IMR-90 (cell line): Measurements from ENCODE around the gene SDHB. TPM values are rescaled to one million over a fixed set of nuclear protein-coding genes. Genes with fewer than 3 reads are reported as not detected.
A peak's percentile ranks its signal among the peaks of the same experiment; 100 is the strongest.

ENCODE experiments used
- ATAC-seq: fragments of 200-7000 bp; cut with Tn5 transposase; 2 replicates; pipeline ENCODE4 v1.9.1; 2020; ENCODE audit warnings: low read depth, mild to moderate bottlenecking, moderate library complexity
- BruUV-seq: library from RNA; stranded (reverse); fragments of 400-500 nt; replicated peaks from 2 replicates; lab custom pipeline; 2021; lab: Mats Ljungman, UMichigan
- CTCF ChIA-PET: fragments of 300-600 bp; formaldehyde crosslinking; extraction: SDS; loops from one replicate; lab custom pipeline; 2021; ENCODE audit warnings: antibody characterized with exemption; lab: Yijun Ruan, JAX
- POLR2A ChIA-PET: fragments of 300-600 bp; sonication (Branson Sonifier 250); formaldehyde crosslinking; loops from one replicate; lab custom pipeline; 2022; ENCODE audit warnings: antibody characterized with exemption; ENCODE audit not compliant: unreplicated experiment; lab: Charles Lee
- DNase-seq: peaks from one replicate; pipeline ENCODE4 v3.0.0; 2013
- H2AFZ ChIP-seq: replicated peaks from 2 replicates; pipeline ENCODE3; 2013; ENCODE audit warnings: low read length, mild to moderate bottlenecking; ENCODE audit not compliant: poor library complexity
- H2AK5ac ChIP-seq: 2 replicates; pipeline ENCODE4 v1.6.1; 2013; ENCODE audit warnings: low read depth, low read length, inconsistent platforms
- H2AK9ac ChIP-seq: replicated peaks from 2 replicates; pipeline ENCODE3; 2013; ENCODE audit warnings: mild to moderate bottlenecking, low read depth, low read length, moderate library complexity; ENCODE audit not compliant: poor library complexity
- H2BK120ac ChIP-seq: 2 replicates; pipeline ENCODE4 v1.6.1; 2013; ENCODE audit warnings: low read depth, low read length, inconsistent platforms
- H2BK15ac ChIP-seq: 3 replicates; pipeline ENCODE4 v1.6.1; 2013; ENCODE audit warnings: low read depth, low read length, inconsistent platforms
- H2BK20ac ChIP-seq: 2 replicates; pipeline ENCODE4 v1.6.1; 2013; ENCODE audit warnings: low read depth, mild to moderate bottlenecking, inconsistent platforms, low read length, moderate library complexity
- H2BK5ac ChIP-seq: 2 replicates; pipeline ENCODE4 v1.6.1; 2013; ENCODE audit warnings: mild to moderate bottlenecking, low read depth, low read length, inconsistent platforms; ENCODE audit not compliant: poor library complexity, severe bottlenecking
- H3K14ac ChIP-seq: replicated peaks from 2 replicates; pipeline ENCODE4 v1.6.1; 2013; ENCODE audit warnings: low read depth, low read length, inconsistent platforms
- H3K18ac ChIP-seq: 2 replicates; pipeline ENCODE4 v1.6.1; 2013; ENCODE audit warnings: low read depth, low read length, control low read depth
- H3K23ac ChIP-seq: 2 replicates; pipeline ENCODE4 v1.6.1; 2013; ENCODE audit warnings: low read depth, low read length, inconsistent platforms
- H3K27ac ChIP-seq: 2 replicates; pipeline ENCODE4 v1.5.1; 2013; ENCODE audit warnings: mild to moderate bottlenecking, control low read depth, low read length; ENCODE audit not compliant: insufficient read depth
- H3K27me3 ChIP-seq: 2 replicates; pipeline ENCODE4 v1.6.1; 2013; ENCODE audit warnings: low read length; ENCODE audit not compliant: control insufficient read depth, insufficient read depth
- H3K36me3 ChIP-seq: 2 replicates; pipeline ENCODE4 v1.6.1; 2013; ENCODE audit warnings: low read length, mixed read lengths; ENCODE audit not compliant: control insufficient read depth, insufficient read depth
- H3K4ac ChIP-seq: 2 replicates; pipeline ENCODE4 v1.6.1; 2013; ENCODE audit warnings: low read depth, low read length, inconsistent platforms
- H3K4me1 ChIP-seq: 2 replicates; pipeline ENCODE4 v1.6.1; 2013; ENCODE audit warnings: low read length, mixed read lengths; ENCODE audit not compliant: control insufficient read depth, insufficient read depth
- H3K4me2 ChIP-seq: 2 replicates; pipeline ENCODE4 v1.6.1; 2013; ENCODE audit warnings: low read depth, mild to moderate bottlenecking, control low read depth, low read length, moderate library complexity
- H3K4me3 ChIP-seq: 2 replicates; pipeline ENCODE4 v1.5.1; 2013; ENCODE audit warnings: low read depth, mild to moderate bottlenecking, control low read depth, low read length, moderate library complexity; ENCODE audit not compliant: insufficient read depth
- H3K56ac ChIP-seq: 2 replicates; pipeline ENCODE4 v1.6.1; 2013; ENCODE audit warnings: low read length, inconsistent platforms; ENCODE audit not compliant: insufficient read depth; ENCODE audit errors: extremely low read depth
- H3K79me1 ChIP-seq, 2 experiments: 2 replicates each; pipeline ENCODE4 v1.6.1; 2013; ENCODE audit warnings: low read length in 2 of 2, inconsistent platforms in 1 of 2, low read depth in 1 of 2
- H3K9ac ChIP-seq: 2 replicates; pipeline ENCODE4 v1.6.1; 2013; ENCODE audit warnings: low read depth, low read length, control low read depth
- H3K9me1 ChIP-seq: 2 replicates; pipeline ENCODE4 v1.6.1; 2013; ENCODE audit warnings: low read length, inconsistent platforms; ENCODE audit not compliant: insufficient read depth
- H3K9me3 ChIP-seq: 2 replicates; pipeline ENCODE4 v1.6.1; 2013; ENCODE audit warnings: low read length; ENCODE audit not compliant: control insufficient read depth, insufficient read depth
- H4K20me1 ChIP-seq: 2 replicates; pipeline ENCODE4 v1.6.1; 2013; ENCODE audit warnings: low read length, inconsistent platforms; ENCODE audit not compliant: insufficient read depth
- H4K5ac ChIP-seq: 2 replicates; pipeline ENCODE4 v1.6.1; 2013; ENCODE audit warnings: mild to moderate bottlenecking, low read depth, low read length, control low read depth
- H4K8ac ChIP-seq, 2 experiments: 2 replicates each; pipeline ENCODE4 v1.6.1; 2013; ENCODE audit warnings: low read depth in 2 of 2, low read length in 2 of 2, control low read depth in 1 of 2, inconsistent platforms in 1 of 2
- H4K91ac ChIP-seq: 2 replicates; pipeline ENCODE4 v1.6.1; 2013; ENCODE audit warnings: low read depth, low read length, inconsistent platforms; ENCODE audit not compliant: insufficient read depth
- BHLHE40 ChIP-seq: fragments of 150-350 bp; IDR thresholded peaks from 2 replicates; pipeline ENCODE4 v1.6.1; 2016; ENCODE audit warnings: mild to moderate bottlenecking, low read depth, low read length
- CEBPB ChIP-seq: IDR thresholded peaks from 2 replicates; pipeline ENCODE4 v1.6.1; 2012; ENCODE audit warnings: low read depth, low read length, improper control_type of control experiment
- CHD1 ChIP-seq: IDR thresholded peaks from 2 replicates; pipeline ENCODE4 v1.6.1; 2012; ENCODE audit warnings: low read depth, low read length, improper control_type of control experiment
- FOS ChIP-seq: fragments of 150-350 bp; IDR thresholded peaks from 2 replicates; pipeline ENCODE4 v1.6.1; 2016; ENCODE audit warnings: low read depth, low read length
- MAFK ChIP-seq: IDR thresholded peaks from 2 replicates; pipeline ENCODE4 v1.6.1; 2012; ENCODE audit warnings: low read depth, low read length, improper control_type of control experiment
- MAZ ChIP-seq: IDR thresholded peaks from 2 replicates; pipeline ENCODE4 v1.6.1; 2012; ENCODE audit warnings: low read depth, mild to moderate bottlenecking, low read length, improper control_type of control experiment, moderate library complexity, borderline replicate concordance
- MXI1 ChIP-seq: IDR thresholded peaks from 2 replicates; pipeline ENCODE4 v1.6.1; 2012; ENCODE audit warnings: low read depth, mild to moderate bottlenecking, low read length, moderate library complexity, borderline replicate concordance
- NFE2L2 ChIP-seq: fragments of 150-350 bp; IDR thresholded peaks from 2 replicates; pipeline ENCODE4 v1.6.1; 2016; ENCODE audit warnings: low read depth, mild to moderate bottlenecking, low read length
- POLR2A ChIP-seq: IDR thresholded peaks from 2 replicates; pipeline ENCODE4 v1.6.1; 2012; ENCODE audit warnings: mild to moderate bottlenecking, low read depth, low read length
- RAD21 ChIP-seq: IDR thresholded peaks from 2 replicates; pipeline ENCODE4 v1.6.1; 2012; ENCODE audit warnings: low read length, improper control_type of control experiment
- RCOR1 ChIP-seq: IDR thresholded peaks from 2 replicates; pipeline ENCODE4 v1.6.1; 2012; ENCODE audit warnings: mild to moderate bottlenecking, low read length, improper control_type of control experiment; ENCODE audit not compliant: insufficient replicate concordance
- RFX5 ChIP-seq: IDR thresholded peaks from 2 replicates; pipeline ENCODE4 v1.8.0; 2012; ENCODE audit warnings: low read depth, mild to moderate bottlenecking, low read length, moderate library complexity
- SMC3 ChIP-seq: fragments of 150-350 bp; IDR thresholded peaks from 2 replicates; pipeline ENCODE4 v1.6.1; 2016; ENCODE audit warnings: low read depth, mild to moderate bottlenecking, antibody characterized with exemption, low read length, moderate library complexity
- WGBS, 2 experiments: methylation state at CpG; one replicate each; pipeline versions ENCODE4 v1.1.5 to v1.1.7; 2013; ENCODE audit warnings: missing lambda C conversion rate in 2 of 2; ENCODE audit not compliant: insufficient read length in 1 of 2; ENCODE audit errors: extremely low coverage in 2 of 2; 5-methylcytosine and 5-hydroxymethylcytosine counted together
- dilution Hi-C: fragments of 300-500 bp; cut with HindIII; formaldehyde crosslinking; loops from one replicate; pipeline ENCODE4 v1.14.3; 2018; ENCODE audit warnings: low sequenced_read_pairs; ENCODE audit not compliant: unreplicated experiment
- in situ Hi-C: fragments of 300-500 bp; cut with MboI; formaldehyde crosslinking; loops from 3 replicates; pipeline ENCODE4 v1.14.3; 2019; ENCODE audit warnings: low sequenced_read_pairs, inconsistent platforms, mixed read lengths
- intact Hi-C: fragments of 100-400 bp; cut with micrococcal nuclease; formaldehyde crosslinking; loops from 2 replicates; pipeline ENCODE4 v1.10.0; 2022
- polyA plus RNA-seq, 3 experiments: library from polyadenylated mRNA; depleted of rRNA; stranded (reverse); fragments of >200 nt; gene quantifications; 2 replicates each; pipeline ENCODE4 v1.2.3, GENCODE V29; 2012; ENCODE audit warnings: low replicate concordance in 1 of 3
- total RNA-seq: library from RNA; depleted of rRNA; stranded (reverse); fragments of >200 nt; gene quantifications from 2 replicates; pipeline ENCODE4 v1.2.3, GENCODE V29; 2012
- TF ChIP-seq, protein P1 (sequence below): fragments of 150-350 bp; IDR thresholded peaks from 2 replicates; pipeline ENCODE4 v1.6.1; 2017; ENCODE audit warnings: mild to moderate bottlenecking, antibody characterized with exemption, low read length, low read depth
- TF ChIP-seq, protein P2 (sequence below): fragments of 150-350 bp; IDR thresholded peaks from 2 replicates; pipeline ENCODE4 v1.6.1; 2016; ENCODE audit warnings: low read depth, mild to moderate bottlenecking, low read length, moderate library complexity, borderline replicate concordance
- TF ChIP-seq, protein P3 (sequence below): conservative IDR thresholded peaks from 2 replicates; pipeline ENCODE4 v1.5.1; 2012; ENCODE audit warnings: mild to moderate bottlenecking, low read depth, low read length, improper control_type of control experiment

SDHB gene
- total and polyA plus RNA-seq, 2 of the 4 experiments (the other 2 are of a cell fraction), result 122 to 206 TPM

DNA sequence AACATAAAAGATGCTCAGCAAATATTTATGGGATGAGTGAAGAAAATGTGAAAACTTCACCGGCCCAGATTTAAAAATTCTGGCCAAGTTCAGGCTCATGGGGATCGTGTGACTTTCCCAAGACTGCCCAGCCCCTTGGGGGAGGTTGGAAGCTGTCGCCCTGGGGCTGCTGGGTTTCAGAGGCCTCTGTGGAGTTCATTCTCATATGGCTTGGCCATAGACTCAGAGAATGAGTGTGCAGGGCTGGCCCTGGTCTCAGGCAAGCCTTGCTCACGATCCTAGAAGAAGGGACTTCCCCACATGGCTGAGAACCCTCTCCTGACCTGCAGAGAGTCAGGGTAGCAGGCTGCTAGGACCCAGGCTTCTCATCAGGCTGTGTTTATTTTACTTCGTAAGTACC lies 40.8 kb upstream of the SDHB start:
- H3K9me3 ChIP-seq, result no peaks in the 10 kb centered on the region
- peak; percentile 72 for ATAC-seq
- ChIA-PET CTCF (interaction anchor here (0.7 kb wide), 1 partner anchor 400 kb away, joined by 3 read pairs; no protein-coding TSS in a partner anchor), POLR2A (no interaction called here)
- H4K8ac ChIP-seq, result no peak overlapping the region
- H2BK15ac ChIP-seq, result no peak overlapping the region
- H2BK5ac ChIP-seq, result no peak overlapping the region
- no TSS peak for BruUV-seq
- no peak overlapping the region for H2AK9ac ChIP-seq
- peaks cover 49% of the 10 kb centered on the region for H3K27me3 ChIP-seq
- no peak overlapping the region for H3K14ac ChIP-seq
- TF ChIP-seq FOS (no peak), SMC3 (no peak), CEBPB (no peak), RCOR1 (no peak), RFX5 (no peak), MXI1 (no peak), POLR2A (no peak), NFE2L2 (no peak), MAFK (no peak), BHLHE40 (no peak), MAZ (no peak), CHD1 (no peak), RAD21 (no peak)
- TF ChIP-seq, protein P1, sequence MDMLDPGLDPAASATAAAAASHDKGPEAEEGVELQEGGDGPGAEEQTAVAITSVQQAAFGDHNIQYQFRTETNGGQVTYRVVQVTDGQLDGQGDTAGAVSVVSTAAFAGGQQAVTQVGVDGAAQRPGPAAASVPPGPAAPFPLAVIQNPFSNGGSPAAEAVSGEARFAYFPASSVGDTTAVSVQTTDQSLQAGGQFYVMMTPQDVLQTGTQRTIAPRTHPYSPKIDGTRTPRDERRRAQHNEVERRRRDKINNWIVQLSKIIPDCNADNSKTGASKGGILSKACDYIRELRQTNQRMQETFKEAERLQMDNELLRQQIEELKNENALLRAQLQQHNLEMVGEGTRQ, result no peak
- TF ChIP-seq, protein P2, sequence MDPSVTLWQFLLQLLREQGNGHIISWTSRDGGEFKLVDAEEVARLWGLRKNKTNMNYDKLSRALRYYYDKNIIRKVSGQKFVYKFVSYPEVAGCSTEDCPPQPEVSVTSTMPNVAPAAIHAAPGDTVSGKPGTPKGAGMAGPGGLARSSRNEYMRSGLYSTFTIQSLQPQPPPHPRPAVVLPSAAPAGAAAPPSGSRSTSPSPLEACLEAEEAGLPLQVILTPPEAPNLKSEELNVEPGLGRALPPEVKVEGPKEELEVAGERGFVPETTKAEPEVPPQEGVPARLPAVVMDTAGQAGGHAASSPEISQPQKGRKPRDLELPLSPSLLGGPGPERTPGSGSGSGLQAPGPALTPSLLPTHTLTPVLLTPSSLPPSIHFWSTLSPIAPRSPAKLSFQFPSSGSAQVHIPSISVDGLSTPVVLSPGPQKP, result no peak
- TF ChIP-seq, protein P3, sequence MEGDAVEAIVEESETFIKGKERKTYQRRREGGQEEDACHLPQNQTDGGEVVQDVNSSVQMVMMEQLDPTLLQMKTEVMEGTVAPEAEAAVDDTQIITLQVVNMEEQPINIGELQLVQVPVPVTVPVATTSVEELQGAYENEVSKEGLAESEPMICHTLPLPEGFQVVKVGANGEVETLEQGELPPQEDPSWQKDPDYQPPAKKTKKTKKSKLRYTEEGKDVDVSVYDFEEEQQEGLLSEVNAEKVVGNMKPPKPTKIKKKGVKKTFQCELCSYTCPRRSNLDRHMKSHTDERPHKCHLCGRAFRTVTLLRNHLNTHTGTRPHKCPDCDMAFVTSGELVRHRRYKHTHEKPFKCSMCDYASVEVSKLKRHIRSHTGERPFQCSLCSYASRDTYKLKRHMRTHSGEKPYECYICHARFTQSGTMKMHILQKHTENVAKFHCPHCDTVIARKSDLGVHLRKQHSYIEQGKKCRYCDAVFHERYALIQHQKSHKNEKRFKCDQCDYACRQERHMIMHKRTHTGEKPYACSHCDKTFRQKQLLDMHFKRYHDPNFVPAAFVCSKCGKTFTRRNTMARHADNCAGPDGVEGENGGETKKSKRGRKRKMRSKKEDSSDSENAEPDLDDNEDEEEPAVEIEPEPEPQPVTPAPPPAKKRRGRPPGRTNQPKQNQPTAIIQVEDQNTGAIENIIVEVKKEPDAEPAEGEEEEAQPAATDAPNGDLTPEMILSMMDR, result no peak
- H3K9ac ChIP-seq, result no peak overlapping the region
- WGBS, 2 experiments, result 40% methylated on average over 2 of the region's 5 CpGs; no CpG with 5 or more reads in 1 of the 2 experiments
- H4K91ac ChIP-seq, result no peak overlapping the region
- peak; percentile 34 for DNase-seq
- no peak overlapping the region for H4K5ac ChIP-seq
- no peaks in the 10 kb centered on the region; the same call in 1 of the 2 replicates for H3K4me1 ChIP-seq
- no peaks in the 10 kb centered on the region for H3K9me1 ChIP-seq
- no peak overlapping the region for H2AK5ac ChIP-seq
- H3K36me3 ChIP-seq, result no peaks in the 10 kb centered on the region
- no peaks in the 10 kb centered on the region for H3K79me1 ChIP-seq
- in situ Hi-C loops, result no loop called here
- no peak overlapping the region for H3K4me3 ChIP-seq
- no peak overlapping the region for H3K23ac ChIP-seq
- no peak overlapping the region for H2AFZ ChIP-seq
- no peak overlapping the region for H2BK120ac ChIP-seq
- H3K18ac ChIP-seq, result no peak overlapping the region
- H3K56ac ChIP-seq, result no peak overlapping the region
- intact Hi-C loops, result no loop called here
- H4K20me1 ChIP-seq, result no peaks in the 10 kb centered on the region
- H3K27ac ChIP-seq, result no peak overlapping the region
- H2BK20ac ChIP-seq, result no peak overlapping the region
- dilution Hi-C loops, result no loop called here
- H3K4ac ChIP-seq, result no peak overlapping the region
- no peak overlapping the region for H3K4me2 ChIP-seq
